ENCODE measurements around the gene GFOD2.

GFOD2 gene

DNA sequence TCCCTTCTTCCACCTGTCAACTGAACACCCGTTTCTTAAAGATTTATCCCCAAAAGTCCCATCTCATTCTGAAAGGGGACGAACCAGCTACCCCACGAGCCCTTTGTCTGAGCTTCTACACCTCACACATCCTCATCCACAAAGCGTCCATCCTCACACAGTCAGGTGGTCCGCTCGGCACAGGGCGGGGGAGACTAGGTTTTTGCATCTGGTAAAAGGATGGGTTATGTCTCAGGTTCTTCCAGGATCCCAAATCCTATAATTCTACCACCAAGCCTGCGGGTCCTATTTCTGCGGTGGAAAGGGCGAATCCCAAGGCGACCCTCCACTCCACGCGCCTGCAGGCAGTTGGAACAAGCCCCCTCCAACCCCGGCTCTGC is 458 bp downstream of the GFOD2 start:
- WGBS (ENCODE audit: extremely low coverage, insufficient coverage, insufficient read length) = no CpG with 5 or more reads among the region's 14 CpGs
- Histone ChIP-seq H4K91ac (ENCODE audit: low read depth, low read length) (peak overlapping the region; percentile 85), H3K27ac (ENCODE audit: low read depth, low read length) (no peak overlapping the region), H3K9ac (ENCODE audit: low read length) (peak overlapping the region; percentile 80), H3K36me3 (ENCODE audit: control insufficient read depth in 1 of 2, insufficient read depth in 2 of 2, low read length in 2 of 2) (peaks cover 0 to 5% of the 10 kb centered on the region in 2 experiments), H3K18ac (ENCODE audit: low read length) (peak overlapping the region; percentile 99), H2AFZ (ENCODE audit: insufficient read depth, low read length, poor library complexity) (peak overlapping the region; percentile 97), H2BK120ac (ENCODE audit: insufficient read depth, low read length, poor library complexity) (peak overlapping the region; percentile 86), H3K79me1 (ENCODE audit: low read length) (peaks cover 12% of the 10 kb centered on the region), H3K9me3 (ENCODE audit: insufficient read depth, low read depth, low read length) (no peaks in the 10 kb centered on the region), H3K4me3 (ENCODE audit: low read depth, low read length) (peak overlapping the region; percentile 96), H2BK12ac (ENCODE audit: low read length) (no peak overlapping the region), H3K23ac (ENCODE audit: low read length) (no peak overlapping the region), H3K14ac (ENCODE audit: low read length) (peak overlapping the region; percentile 97), H2AK5ac (ENCODE audit: low read length) (peak overlapping the region; percentile 71), H4K8ac (ENCODE audit: low read depth, low read length) (peak overlapping the region; percentile 92), H4K12ac (ENCODE audit: low read depth, low read length) (peak overlapping the region; percentile 79), H3K4ac (ENCODE audit: low read depth, low read length) (peak overlapping the region; percentile 31), H3K4me2 (ENCODE audit: low read length) (peak overlapping the region; percentile 81), H2BK5ac (ENCODE audit: low read depth, low read length, poor library complexity) (peak overlapping the region; percentile 87), H3K4me1 (ENCODE audit: control insufficient read depth in 1 of 2, insufficient read depth in 2 of 2, low read length in 2 of 2) (peaks cover 11 to 17% of the 10 kb centered on the region in 2 experiments), H3K79me2 (ENCODE audit: control insufficient read depth, insufficient read depth, low read length, poor library complexity) (peaks cover 11% of the 10 kb centered on the region), H3K27me3 (ENCODE audit: insufficient read depth, low read length) (no peaks in the 10 kb centered on the region)
- DNase-seq = peak in 1 of 2 donors; percentile 13

GRCh38 chr16:67716097-67716496 is 3.0 kb downstream of the GFOD2 start:
- Histone ChIP-seq H3K4me1 (ENCODE audit: control insufficient read depth in 1 of 2, insufficient read depth in 2 of 2, low read length in 2 of 2) (peaks cover 6 to 9% of the 10 kb centered on the region in 2 experiments), H4K91ac (ENCODE audit: low read depth, low read length) (no peak overlapping the region), H3K27ac (ENCODE audit: low read depth, low read length) (no peak overlapping the region), H3K9me3 (ENCODE audit: insufficient read depth, low read depth, low read length) (no peaks in the 10 kb centered on the region), H4K12ac (ENCODE audit: low read depth, low read length) (no peak overlapping the region), H3K4me3 (ENCODE audit: low read depth, low read length) (no peak overlapping the region), H2BK12ac (ENCODE audit: low read length) (no peak overlapping the region), H3K18ac (ENCODE audit: low read length) (no peak overlapping the region), H3K27me3 (ENCODE audit: insufficient read depth, low read length) (no peaks in the 10 kb centered on the region), H2BK120ac (ENCODE audit: insufficient read depth, low read length, poor library complexity) (no peak overlapping the region), H3K79me2 (ENCODE audit: control insufficient read depth, insufficient read depth, low read length, poor library complexity) (peaks cover 11% of the 10 kb centered on the region), H3K4me2 (ENCODE audit: low read length) (no peak overlapping the region), H2AFZ (ENCODE audit: insufficient read depth, low read length, poor library complexity) (no peak overlapping the region), H3K4ac (ENCODE audit: low read depth, low read length) (no peak overlapping the region), H3K23ac (ENCODE audit: low read length) (no peak overlapping the region), H3K14ac (ENCODE audit: low read length) (no peak overlapping the region), H3K79me1 (ENCODE audit: low read length) (peaks cover 12% of the 10 kb centered on the region), H3K9ac (ENCODE audit: low read length) (no peak overlapping the region), H4K8ac (ENCODE audit: low read depth, low read length) (no peak overlapping the region), H3K36me3 (ENCODE audit: control insufficient read depth in 1 of 2, insufficient read depth in 2 of 2, low read length in 2 of 2) (no peaks in the 10 kb centered on the region), H2BK5ac (ENCODE audit: low read depth, low read length, poor library complexity) (no peak overlapping the region), H2AK5ac (ENCODE audit: low read length) (no peak overlapping the region)
- WGBS (ENCODE audit: extremely low coverage, insufficient coverage, insufficient read length) = no CpG with 5 or more reads among the region's 2 CpGs
- no peak for DNase-seq

- no peak for DNase-seq
- no peak overlapping the region for H4K12ac ChIP-seq (ENCODE audit: low read depth, low read length)
- H3K36me3 ChIP-seq (ENCODE audit: control insufficient read depth in 1 of 2, insufficient read depth in 2 of 2, low read length in 2 of 2) = no peaks in the 10 kb centered on the region
- no peak overlapping the region for H3K9ac ChIP-seq (ENCODE audit: low read length)
- H3K27ac ChIP-seq (ENCODE audit: low read depth, low read length) = no peak overlapping the region
- no CpG with 5 or more reads among the region's 1 CpG for WGBS (ENCODE audit: extremely low coverage, insufficient coverage, insufficient read length)
- H3K4me3 ChIP-seq (ENCODE audit: low read depth, low read length) = no peak overlapping the region
- H2AFZ ChIP-seq (ENCODE audit: insufficient read depth, low read length, poor library complexity) = no peak overlapping the region
- no peaks in the 10 kb centered on the region for H3K27me3 ChIP-seq (ENCODE audit: insufficient read depth, low read length)
- H3K4me1 ChIP-seq (ENCODE audit: control insufficient read depth in 1 of 2, insufficient read depth in 2 of 2, low read length in 2 of 2) = peaks cover 0 to 5% of the 10 kb centered on the region in 2 experiments
- H3K9me3 ChIP-seq (ENCODE audit: insufficient read depth, low read depth, low read length) = no peaks in the 10 kb centered on the region
- no peak overlapping the region for H2BK5ac ChIP-seq (ENCODE audit: low read depth, low read length, poor library complexity)
- no peak overlapping the region for H3K23ac ChIP-seq (ENCODE audit: low read length)
- no peak overlapping the region for H4K8ac ChIP-seq (ENCODE audit: low read depth, low read length)
- H3K79me2 ChIP-seq (ENCODE audit: control insufficient read depth, insufficient read depth, low read length, poor library complexity) = peaks cover 10% of the 10 kb centered on the region
- no peak overlapping the region for H3K14ac ChIP-seq (ENCODE audit: low read length)
- H2BK12ac ChIP-seq (ENCODE audit: low read length) = no peak overlapping the region
- no peak overlapping the region for H3K4me2 ChIP-seq (ENCODE audit: low read length)
- H2AK5ac ChIP-seq (ENCODE audit: low read length) = no peak overlapping the region
- no peak overlapping the region for H3K4ac ChIP-seq (ENCODE audit: low read depth, low read length)
- H4K91ac ChIP-seq (ENCODE audit: low read depth, low read length) = no peak overlapping the region
- peaks cover 8% of the 10 kb centered on the region for H3K79me1 ChIP-seq (ENCODE audit: low read length)
- no peak overlapping the region for H3K18ac ChIP-seq (ENCODE audit: low read length)
- no peak overlapping the region for H2BK120ac ChIP-seq (ENCODE audit: insufficient read depth, low read length, poor library complexity)
Observed at GRCh38 chr16:67714522-67714921, 4.6 kb downstream of the GFOD2 start.

DNA sequence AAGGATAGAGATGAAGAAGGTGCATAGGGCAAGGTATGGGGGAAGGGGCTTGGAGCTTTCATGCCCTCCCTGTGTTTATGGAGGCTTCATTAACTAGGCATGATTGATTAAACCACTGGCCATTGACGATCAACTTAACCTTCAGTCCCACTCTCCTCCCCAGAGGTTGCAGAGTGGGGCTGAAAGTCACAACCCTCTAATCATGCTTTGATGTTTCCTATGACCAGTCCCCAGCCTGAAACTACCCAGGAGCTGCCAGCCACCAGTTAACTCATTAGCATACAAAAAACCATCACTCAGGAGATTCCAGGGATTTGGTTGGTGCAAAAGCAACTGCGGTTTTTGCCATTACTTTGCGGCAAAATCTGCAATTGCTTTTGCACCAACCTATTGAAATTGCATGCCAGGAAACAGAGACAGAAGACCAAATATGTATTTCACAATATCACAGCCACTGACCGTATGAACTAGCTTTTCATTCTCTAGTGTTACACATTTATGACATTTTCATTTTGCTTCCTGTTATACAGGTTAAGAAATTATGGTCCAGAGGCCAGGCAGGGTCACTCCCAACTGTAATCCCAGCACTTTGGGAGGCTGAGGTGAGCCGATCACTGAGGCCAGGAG is 5.4 kb downstream of the GFOD2 start:
- no peak overlapping the region for H3K9ac ChIP-seq (ENCODE audit: low read length)
- no peak overlapping the region for H3K14ac ChIP-seq (ENCODE audit: low read length)
- no peak for DNase-seq
- H2AFZ ChIP-seq (ENCODE audit: insufficient read depth, low read length, poor library complexity) = no peak overlapping the region
- H2BK12ac ChIP-seq (ENCODE audit: low read length) = no peak overlapping the region
- H3K27ac ChIP-seq (ENCODE audit: low read depth, low read length) = no peak overlapping the region
- no peak overlapping the region for H2BK120ac ChIP-seq (ENCODE audit: insufficient read depth, low read length, poor library complexity)
- H3K79me1 ChIP-seq (ENCODE audit: low read length) = peaks cover 2% of the 10 kb centered on the region
- no peak overlapping the region for H4K91ac ChIP-seq (ENCODE audit: low read depth, low read length)
- no peak overlapping the region for H4K8ac ChIP-seq (ENCODE audit: low read depth, low read length)
- H3K4ac ChIP-seq (ENCODE audit: low read depth, low read length) = no peak overlapping the region
- H3K79me2 ChIP-seq (ENCODE audit: control insufficient read depth, insufficient read depth, low read length, poor library complexity) = peaks cover 4% of the 10 kb centered on the region
- no peak overlapping the region for H3K4me3 ChIP-seq (ENCODE audit: low read depth, low read length)
- H3K27me3 ChIP-seq (ENCODE audit: insufficient read depth, low read length) = no peaks in the 10 kb centered on the region
- H3K9me3 ChIP-seq (ENCODE audit: insufficient read depth, low read depth, low read length) = no peaks in the 10 kb centered on the region
- no peak overlapping the region for H3K4me2 ChIP-seq (ENCODE audit: low read length)
- H2BK5ac ChIP-seq (ENCODE audit: low read depth, low read length, poor library complexity) = no peak overlapping the region
- H4K12ac ChIP-seq (ENCODE audit: low read depth, low read length) = no peak overlapping the region
- H3K4me1 ChIP-seq (ENCODE audit: control insufficient read depth in 1 of 2, insufficient read depth in 2 of 2, low read length in 2 of 2) = peaks cover 0 to 6% of the 10 kb centered on the region in 2 experiments
- H2AK5ac ChIP-seq (ENCODE audit: low read length) = no peak overlapping the region
- no peak overlapping the region for H3K23ac ChIP-seq (ENCODE audit: low read length)
- no peaks in the 10 kb centered on the region for H3K36me3 ChIP-seq (ENCODE audit: control insufficient read depth in 1 of 2, insufficient read depth in 2 of 2, low read length in 2 of 2)
- no peak overlapping the region for H3K18ac ChIP-seq (ENCODE audit: low read length)
- no CpG with 5 or more reads among the region's 5 CpGs for WGBS (ENCODE audit: extremely low coverage, insufficient coverage, insufficient read length)
